ENCODE measurements around the gene PIK3CG. TPM values are rescaled to one million over a fixed set of nuclear protein-coding genes. Genes with fewer than 3 reads are reported as not detected.

PIK3CG gene
- total RNA-seq (2013) = 53.2 TPM
- 10 to 100 TPM; 17.9 to 31.2 (median 20.7) TPM for polyA plus RNA-seq
- 73.7 and 106 TPM in 2 replicates for polyA minus RNA-seq
- 15.6 to 212 (median 141) reads per million in 11 experiments for total RNA-seq

- peak within 1 kb of the TSS; percentile 89 for H3K4me2 ChIP-seq (replicated peaks; ENCODE audit: extremely low read depth, low read length, poor library complexity, severe bottlenecking)
- H3K27me3 ChIP-seq (ENCODE audit: control insufficient read depth in 2 of 2, insufficient read depth in 2 of 2, low read length in 2 of 2) = no peaks in the 10 kb centered on the region
- intact Hi-C loops (cut with micrococcal nuclease) = loop anchor here (10.0 kb wide), 3 partner anchors 211 to 311 kb away; partner anchors contain the start of gene HBP1 (in 1 of the 2)
- 0% methylated on average over 4 of the region's 13 CpGs for WGBS (ENCODE audit: insufficient coverage)
- H3K79me2 ChIP-seq (ENCODE audit: insufficient read depth, low read length) = peaks cover 60% of the 10 kb centered on the region
- Mint-ChIP-seq H3K4me1 (peaks cover 75% of the 10 kb centered on the region), H3K4me3 (peak within 1 kb of the TSS; percentile 85 to 96), H3K27ac (peak within 1 kb of the TSS; percentile 91 to 97 (median 94)), H3K27me3 (ENCODE audit: low read depth in 3 of 3) (no peaks in the 10 kb centered on the region), H3K9me3 (peaks cover 0 to 10% (median 0%) of the 10 kb centered on the region in 7 donors), H3K36me3 (peaks cover 34 to 35% of the 10 kb centered on the region in 2 donors)
- peak within 1 kb of the TSS; percentile 58 for H3K9ac ChIP-seq (ENCODE audit: insufficient read depth, low read length, poor library complexity, severe bottlenecking)
- DNase-seq = peak; percentile 78 to 87 (median 83)
- no peak for TF ChIP-seq CTCF (IDR thresholded peaks at IDR 0.05)
- H4K20me1 ChIP-seq (ENCODE audit: insufficient read depth, low read length) = no peaks in the 10 kb centered on the region
- H3K27ac ChIP-seq (ENCODE audit: low read depth in 1 of 2, low read length in 2 of 2) = peak within 1 kb of the TSS; percentile 42 to 91
- H3K9me3 ChIP-seq (replicated peaks in 1 of 2; ENCODE audit: control insufficient read depth in 1 of 2, insufficient read depth in 1 of 2, low read length in 2 of 2) = no peaks in the 10 kb centered on the region
- H3K4me3 ChIP-seq (replicated peaks in 1 of 3; ENCODE audit: low read depth in 2 of 3, low read length in 3 of 3) = peak within 1 kb of the TSS; percentile 60 to 100 (median 92)
- peaks cover 59 to 81% of the 10 kb centered on the region in 2 donors for H3K4me1 ChIP-seq (ENCODE audit: control insufficient read depth in 1 of 2, insufficient read depth in 2 of 2, low read length in 2 of 2)
- H2AFZ ChIP-seq (ENCODE audit: insufficient read depth, low read depth, low read length, poor library complexity, severe bottlenecking) = peak within 1 kb of the TSS; percentile 60
- peaks cover 25 to 31% of the 10 kb centered on the region in 2 donors for H3K36me3 ChIP-seq (replicated peaks in 1 of 2; ENCODE audit: control insufficient read depth in 1 of 2, insufficient read depth in 2 of 2, low read length in 2 of 2)
These were observed at the start of gene PIK3CG for GRCh38 chr7:106865130-106866041. PIK3CG (plus strand) TSS chr7:106865282; CDS start chr7:106867562, 2,280 bp downstream.

GRCh38 chr7:106817098-106817497, 48.0 kb upstream of the PIK3CG start:
- no peak overlapping the region for H3K4me3 Mint-ChIP-seq
- H3K27ac Mint-ChIP-seq = no peak overlapping the region
- H3K27me3 ChIP-seq (ENCODE audit: control insufficient read depth in 2 of 2, insufficient read depth in 2 of 2, low read length in 2 of 2) = no peaks in the 10 kb centered on the region
- H3K27ac ChIP-seq (ENCODE audit: low read depth in 1 of 2, low read length in 2 of 2) = no peak overlapping the region
- TF ChIP-seq CTCF (IDR thresholded peaks at IDR 0.05) = no peak
- DNase-seq = no peak
- H3K36me3 Mint-ChIP-seq = no peaks in the 10 kb centered on the region
- no peaks in the 10 kb centered on the region for H3K9me3 ChIP-seq (replicated peaks in 1 of 2; ENCODE audit: control insufficient read depth in 1 of 2, insufficient read depth in 1 of 2, low read length in 2 of 2)
- no peak overlapping the region for H3K4me3 ChIP-seq (replicated peaks in 1 of 3; ENCODE audit: low read depth in 2 of 3, low read length in 3 of 3)
- WGBS (ENCODE audit: insufficient coverage) = 67% methylated on average over 1 of the region's 1 CpG
- H3K27me3 Mint-ChIP-seq (ENCODE audit: low read depth in 3 of 3) = peaks cover 0 to 2% (median 0%) of the 10 kb centered on the region in 3 donors
- H3K4me2 ChIP-seq (replicated peaks; ENCODE audit: extremely low read depth, low read length, poor library complexity, severe bottlenecking) = no peak overlapping the region
- peaks cover 0 to 2% of the 10 kb centered on the region in 2 donors for H3K4me1 ChIP-seq (ENCODE audit: control insufficient read depth in 1 of 2, insufficient read depth in 2 of 2, low read length in 2 of 2)
- H4K20me1 ChIP-seq (ENCODE audit: insufficient read depth, low read length) = no peaks in the 10 kb centered on the region
- H3K9ac ChIP-seq (ENCODE audit: insufficient read depth, low read length, poor library complexity, severe bottlenecking) = no peak overlapping the region
- H2AFZ ChIP-seq (ENCODE audit: insufficient read depth, low read depth, low read length, poor library complexity, severe bottlenecking) = no peak overlapping the region
- intact Hi-C loops (cut with micrococcal nuclease) = no loop called here
- peaks cover 1% of the 10 kb centered on the region for H3K4me1 Mint-ChIP-seq
- H3K36me3 ChIP-seq (replicated peaks in 1 of 2; ENCODE audit: control insufficient read depth in 1 of 2, insufficient read depth in 2 of 2, low read length in 2 of 2) = no peaks in the 10 kb centered on the region
- no peaks in the 10 kb centered on the region for H3K79me2 ChIP-seq (ENCODE audit: insufficient read depth, low read length)
- peaks cover 0 to 2% (median 0%) of the 10 kb centered on the region in 7 donors for H3K9me3 Mint-ChIP-seq

Data from CD14-positive monocyte (primary cell).